Choroid plexus epithelial cell (primary cell): Measurements from ENCODE around the gene IP6K2.

Source experiments
- DNase-seq: peaks from one replicate; pipeline ENCODE4 v3.0.0-alpha.2; 2010; ENCODE audit warnings: low read depth
- H3K4me3 ChIP-seq: 2 replicates; pipeline ENCODE4 v1.5.1; 2011; ENCODE audit warnings: low read depth, mild to moderate bottlenecking, control low read depth, low read length, moderate library complexity
- TF ChIP-seq, protein P1 (sequence below): conservative IDR thresholded peaks from 2 replicates; pipeline ENCODE4 v1.5.1; 2011; ENCODE audit warnings: low read depth, mild to moderate bottlenecking, control low read depth, inconsistent platforms, low read length, moderate library complexity

IP6K2 gene

GRCh38 chr3:48678566-48679380 lies 38.2 kb downstream of the IP6K2 start:
- TF ChIP-seq, protein P1, sequence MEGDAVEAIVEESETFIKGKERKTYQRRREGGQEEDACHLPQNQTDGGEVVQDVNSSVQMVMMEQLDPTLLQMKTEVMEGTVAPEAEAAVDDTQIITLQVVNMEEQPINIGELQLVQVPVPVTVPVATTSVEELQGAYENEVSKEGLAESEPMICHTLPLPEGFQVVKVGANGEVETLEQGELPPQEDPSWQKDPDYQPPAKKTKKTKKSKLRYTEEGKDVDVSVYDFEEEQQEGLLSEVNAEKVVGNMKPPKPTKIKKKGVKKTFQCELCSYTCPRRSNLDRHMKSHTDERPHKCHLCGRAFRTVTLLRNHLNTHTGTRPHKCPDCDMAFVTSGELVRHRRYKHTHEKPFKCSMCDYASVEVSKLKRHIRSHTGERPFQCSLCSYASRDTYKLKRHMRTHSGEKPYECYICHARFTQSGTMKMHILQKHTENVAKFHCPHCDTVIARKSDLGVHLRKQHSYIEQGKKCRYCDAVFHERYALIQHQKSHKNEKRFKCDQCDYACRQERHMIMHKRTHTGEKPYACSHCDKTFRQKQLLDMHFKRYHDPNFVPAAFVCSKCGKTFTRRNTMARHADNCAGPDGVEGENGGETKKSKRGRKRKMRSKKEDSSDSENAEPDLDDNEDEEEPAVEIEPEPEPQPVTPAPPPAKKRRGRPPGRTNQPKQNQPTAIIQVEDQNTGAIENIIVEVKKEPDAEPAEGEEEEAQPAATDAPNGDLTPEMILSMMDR, result no peak
- H3K4me3 ChIP-seq, result no peak overlapping the region

GRCh38 chr3:48678056-48678455 lies 39.0 kb downstream of the IP6K2 start:
- no peak for DNase-seq
- H3K4me3 ChIP-seq, result no peak overlapping the region

More at GRCh38 chr3:48678566-48679380, 38.2 kb downstream of the IP6K2 start:
- DNase-seq, result no peak

GRCh38 chr3:48674505-48674904 lies 42.5 kb downstream of the IP6K2 start:
- TF ChIP-seq, protein P1, result no peak
- H3K4me3 ChIP-seq, result no peak overlapping the region

More at GRCh38 chr3:48678056-48678455, 39.0 kb downstream of the IP6K2 start:
- TF ChIP-seq, protein P1, result no peak

DNA sequence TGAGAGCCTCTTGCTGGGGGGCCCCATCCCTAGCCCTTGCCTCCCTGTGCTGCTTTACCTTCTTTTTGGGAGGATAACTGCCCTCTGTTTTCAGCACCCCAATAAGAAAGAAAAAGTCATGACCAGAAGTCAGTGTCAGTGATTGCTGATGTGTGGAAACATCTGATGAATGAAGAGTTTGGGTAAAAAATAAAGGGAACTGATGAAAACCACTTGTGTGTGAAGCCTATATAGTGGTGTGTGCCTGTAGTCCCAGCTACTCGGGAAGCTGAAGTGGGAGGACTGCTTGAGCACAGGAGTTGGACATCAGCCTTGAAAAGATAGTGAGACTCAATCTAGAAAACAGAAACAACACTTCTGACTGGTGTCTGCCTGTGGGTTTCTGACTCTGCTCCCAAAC lies 44.5 kb downstream of the IP6K2 start:
- TF ChIP-seq, protein P1, result no peak
- DNase-seq, result no peak
- H3K4me3 ChIP-seq, result no peak overlapping the region

More at GRCh38 chr3:48674505-48674904, 42.5 kb downstream of the IP6K2 start:
- DNase-seq, result no peak

DNA sequence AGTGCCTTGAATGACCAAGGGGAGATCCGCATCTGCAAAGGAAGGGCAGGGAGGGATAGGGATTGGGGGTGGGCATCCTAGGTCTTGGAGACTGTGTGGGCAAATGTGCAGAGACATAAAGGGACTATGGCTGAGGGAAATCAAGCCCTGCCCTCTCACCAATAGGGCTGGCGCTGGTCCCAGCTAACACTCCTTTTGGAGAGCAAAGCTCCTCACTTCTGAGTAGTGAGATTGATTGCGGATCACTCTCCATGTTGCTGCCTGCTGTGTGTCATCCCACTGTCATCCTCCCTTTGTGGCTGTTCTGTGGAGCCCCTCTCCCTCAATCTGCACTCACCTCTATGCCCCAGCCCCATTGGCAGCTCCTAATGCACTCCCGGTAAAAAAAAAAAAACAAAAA lies 52.1 kb downstream of the IP6K2 start:
- TF ChIP-seq, protein P1, result no peak
- H3K4me3 ChIP-seq, result no peak overlapping the region
- DNase-seq, result no peak

GRCh38 chr3:48664313-48664644 lies 52.7 kb downstream of the IP6K2 start:
- no peak overlapping the region for H3K4me3 ChIP-seq
- TF ChIP-seq, protein P1, result no peak
- no peak for DNase-seq
